Measurements from ENCODE around the gene SSH2. TPM values are rescaled to one million over a fixed set of nuclear protein-coding genes. Genes with fewer than 3 reads are reported as not detected.
"Not testable (repeated sequence)": the region's sequence is repeated elsewhere in the genome, so short reads cannot be mapped to it uniquely, and the experiment has no call there.

The SSH2 gene
- total and polyA plus RNA-seq, 8 donors: 23.5 to 85.5 (median 24.1) TPM

GRCh38 chr17:29862951-29863350, 67.1 kb downstream of the SSH2 start:
- H3K36me3 ChIP-seq: no peaks in the 10 kb centered on the region
- peaks cover 0 to 21% of the 10 kb centered on the region in 2 donors for H3K4me1 ChIP-seq
- intact Hi-C loops (cut with DNase I): no loop called here
- ATAC-seq (no peak), DNase-seq (no peak)
- no peaks in the 10 kb centered on the region for H3K27me3 ChIP-seq
- no peak for TF ChIP-seq CTCF (IDR thresholded peaks at IDR 0.05)
- no peak overlapping the region for H3K4me3 ChIP-seq
- no peaks in the 10 kb centered on the region for H3K9me3 ChIP-seq
- H3K27ac ChIP-seq: no peak overlapping the region

- no peaks in the 10 kb centered on the region for H3K27me3 ChIP-seq
- ATAC-seq (no peak), DNase-seq (no peak)
- intact Hi-C loops (cut with DNase I): no loop called here
- peaks cover 0 to 2% of the 10 kb centered on the region in 2 donors for H3K9me3 ChIP-seq
- no peaks in the 10 kb centered on the region for H3K36me3 ChIP-seq
- peaks cover 0 to 16% of the 10 kb centered on the region in 2 donors for H3K4me1 ChIP-seq
- no peak overlapping the region for H3K4me3 ChIP-seq
- H3K27ac ChIP-seq: no peak overlapping the region
- no peak for TF ChIP-seq CTCF (IDR thresholded peaks at IDR 0.05)
These were observed 67.9 kb downstream of the SSH2 start for GRCh38 chr17:29862127-29862526.

GRCh38 chr17:29859445-29859844, 70.6 kb downstream of the SSH2 start:
- ATAC-seq, H3K36me3 ChIP-seq: not testable (repeated sequence)

GRCh38 chr17:29857823-29858222, 72.2 kb downstream of the SSH2 start:
- Histone ChIP-seq H3K9me3 (peaks cover 0 to 2% of the 10 kb centered on the region in 2 donors), H3K27ac (no peak overlapping the region), H3K4me1 (peaks cover 0 to 44% of the 10 kb centered on the region in 2 donors), H3K27me3 (no peaks in the 10 kb centered on the region), H3K4me3 (no peak overlapping the region), H3K36me3 (no peaks in the 10 kb centered on the region)
- ATAC-seq: no peak
- no peak for TF ChIP-seq CTCF (IDR thresholded peaks at IDR 0.05)
- no peak for DNase-seq
- intact Hi-C loops (cut with DNase I): no loop called here

More at GRCh38 chr17:29859445-29859844, 70.6 kb downstream of the SSH2 start:
- DNase-seq; H3K9me3 ChIP-seq; H3K27me3 ChIP-seq; H3K4me3 ChIP-seq; intact Hi-C loops (cut with DNase I): not testable (repeated sequence)
- Histone ChIP-seq H3K4me1 (peaks cover 0 to 37% of the 10 kb centered on the region in 2 donors), H3K27ac (peak overlapping the region in 1 of 2 donors; percentile 64)

DNA sequence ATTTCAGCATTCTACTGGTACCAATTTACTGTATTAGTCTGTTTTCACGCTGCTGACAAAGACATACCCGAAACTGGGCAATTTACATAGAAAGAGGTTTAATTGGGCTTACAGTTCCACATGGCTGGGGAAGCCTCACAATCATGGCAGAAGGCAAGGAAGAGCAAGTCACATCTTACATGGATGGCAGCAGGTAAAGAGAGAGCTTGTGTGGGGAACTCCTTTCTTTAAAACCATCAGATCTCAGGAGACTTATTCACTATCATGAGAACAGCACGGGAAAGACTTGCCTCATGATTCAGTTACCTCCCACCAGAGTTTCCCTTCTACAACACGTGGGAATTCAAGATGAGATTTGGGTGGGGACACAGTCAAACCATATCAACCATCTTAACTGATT, 72.9 kb downstream of the SSH2 start:
- H3K9me3 ChIP-seq; H3K27ac ChIP-seq; H3K27me3 ChIP-seq; H3K4me3 ChIP-seq; H3K36me3 ChIP-seq; DNase-seq; intact Hi-C loops (cut with DNase I); ATAC-seq: not testable (repeated sequence)
- peaks cover 0 to 44% of the 10 kb centered on the region in 2 donors for H3K4me1 ChIP-seq

GRCh38 chr17:29855686-29856085, 74.3 kb downstream of the SSH2 start:
- H3K4me3 ChIP-seq: no peak overlapping the region
- DNase-seq: no peak
- peaks cover 0 to 2% of the 10 kb centered on the region in 2 donors for H3K9me3 ChIP-seq
- no peak for TF ChIP-seq CTCF (IDR thresholded peaks at IDR 0.05)
- intact Hi-C loops (cut with DNase I): no loop called here
- no peaks in the 10 kb centered on the region for H3K36me3 ChIP-seq
- H3K27ac ChIP-seq: peak overlapping the region in 1 of 2 donors; percentile 16
- H3K4me1 ChIP-seq: peaks cover 0 to 42% of the 10 kb centered on the region in 2 donors
- no peaks in the 10 kb centered on the region for H3K27me3 ChIP-seq
- no peak for ATAC-seq
